Mammary epithelial cell (primary cell): ENCODE measurements around the gene NDFIP1.

ENCODE experiments used
- EZH2 ChIP-seq: IDR thresholded peaks from 2 replicates; pipeline ENCODE4 v1.6.1; 2012; ENCODE audit warnings: low read length, inconsistent platforms, borderline replicate concordance
- TF ChIP-seq, protein P1 (sequence below), 2 donors: IDR thresholded peaks in 1 of 2; conservative IDR thresholded peaks in 1 of 2; 2 replicates each; pipeline ENCODE4 v1.5.1; 2011 to 2012; ENCODE audit warnings: inconsistent platforms in 2 of 2, low read length in 2 of 2, mild to moderate bottlenecking in 2 of 2, control low read depth in 1 of 2, low read depth in 1 of 2; ENCODE audit not compliant: insufficient read depth in 1 of 2; ENCODE audit errors: extremely low read depth in 1 of 2

DNA sequence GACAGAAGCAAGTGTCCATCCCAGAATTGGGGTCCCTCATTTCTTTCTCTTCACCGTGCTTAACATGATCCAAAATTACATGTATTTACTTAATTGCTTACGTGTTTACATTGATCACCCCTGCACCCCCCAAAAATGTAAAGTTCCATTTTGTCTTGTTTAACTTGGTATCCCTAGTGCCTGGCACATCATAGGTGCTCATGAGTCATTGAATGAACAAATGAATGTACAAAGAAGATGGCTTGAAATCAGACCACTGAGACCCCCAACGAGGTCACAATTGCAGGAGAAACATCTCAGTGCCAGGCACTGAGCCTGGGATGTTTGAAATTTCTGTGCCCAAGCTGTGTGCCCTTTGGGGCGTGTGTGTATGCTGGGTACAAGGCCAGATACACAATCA is 45.2 kb upstream of the NDFIP1 start:
- no peak for TF ChIP-seq EZH2
- TF ChIP-seq, protein P1, sequence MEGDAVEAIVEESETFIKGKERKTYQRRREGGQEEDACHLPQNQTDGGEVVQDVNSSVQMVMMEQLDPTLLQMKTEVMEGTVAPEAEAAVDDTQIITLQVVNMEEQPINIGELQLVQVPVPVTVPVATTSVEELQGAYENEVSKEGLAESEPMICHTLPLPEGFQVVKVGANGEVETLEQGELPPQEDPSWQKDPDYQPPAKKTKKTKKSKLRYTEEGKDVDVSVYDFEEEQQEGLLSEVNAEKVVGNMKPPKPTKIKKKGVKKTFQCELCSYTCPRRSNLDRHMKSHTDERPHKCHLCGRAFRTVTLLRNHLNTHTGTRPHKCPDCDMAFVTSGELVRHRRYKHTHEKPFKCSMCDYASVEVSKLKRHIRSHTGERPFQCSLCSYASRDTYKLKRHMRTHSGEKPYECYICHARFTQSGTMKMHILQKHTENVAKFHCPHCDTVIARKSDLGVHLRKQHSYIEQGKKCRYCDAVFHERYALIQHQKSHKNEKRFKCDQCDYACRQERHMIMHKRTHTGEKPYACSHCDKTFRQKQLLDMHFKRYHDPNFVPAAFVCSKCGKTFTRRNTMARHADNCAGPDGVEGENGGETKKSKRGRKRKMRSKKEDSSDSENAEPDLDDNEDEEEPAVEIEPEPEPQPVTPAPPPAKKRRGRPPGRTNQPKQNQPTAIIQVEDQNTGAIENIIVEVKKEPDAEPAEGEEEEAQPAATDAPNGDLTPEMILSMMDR (conservative IDR thresholded peaks at IDR 0.05 in 1 of 2, IDR thresholded peaks at IDR 0.05 in 1 of 2; ENCODE audit: extremely low read depth in 1 of 2, insufficient read depth in 1 of 2, low read depth in 1 of 2, low read length in 2 of 2) = no peak
